HG02852 (cell line): ENCODE data around the gene EQTN.
A peak's percentile ranks its signal among the peaks of the same experiment; 100 is the strongest.
"Not testable (repeated sequence)": the region's sequence is repeated elsewhere in the genome, so short reads cannot be mapped to it uniquely, and the experiment has no call there.

Experiments
- ATAC-seq: cut with Tn5 transposase; IDR thresholded peaks from one replicate; pipeline ENCODE4 v1.9.1; 2021; ENCODE audit warnings: mild to moderate bottlenecking, moderate library complexity; ENCODE audit not compliant: unreplicated experiment

Gene EQTN

DNA sequence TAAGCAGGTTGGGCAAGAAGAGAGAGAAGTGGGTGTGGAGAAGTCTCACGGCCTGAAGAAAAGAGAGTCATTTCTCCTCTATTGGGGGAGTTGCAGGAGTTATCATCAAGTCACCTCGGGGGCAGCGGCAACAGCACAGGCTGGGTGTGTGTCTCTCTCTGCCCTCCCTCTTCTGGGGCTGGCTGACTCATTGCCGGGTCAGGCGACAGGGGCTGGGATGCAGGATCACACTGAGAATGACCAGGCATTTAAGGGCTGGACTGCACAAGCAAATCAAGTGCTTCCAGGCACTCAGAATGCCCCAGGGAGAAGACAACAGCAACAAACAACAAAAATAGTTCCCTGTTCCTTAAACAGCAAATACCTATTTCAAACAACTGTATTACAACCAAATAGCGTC, 6.3 kb upstream of the EQTN start:
- ATAC-seq, result no peak

DNA sequence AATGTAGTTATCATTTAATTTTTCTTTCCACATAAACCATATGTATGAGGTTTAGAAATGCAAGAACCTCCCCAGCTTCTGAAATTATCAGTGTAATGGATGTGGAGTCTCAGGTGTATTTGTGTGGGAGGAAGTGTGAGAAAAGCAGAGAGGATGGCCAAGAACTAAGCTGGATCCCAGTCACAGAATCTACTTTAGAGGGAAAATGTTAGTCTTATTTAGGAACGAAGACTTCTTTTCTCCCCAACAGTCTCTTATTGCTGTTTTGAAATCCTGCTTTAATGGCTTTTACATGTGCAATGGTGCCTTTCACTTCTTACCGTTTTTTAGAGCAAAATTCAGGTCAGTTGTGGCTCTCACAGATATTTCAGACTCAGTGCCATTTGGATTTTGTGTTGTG, 3.0 kb downstream of the EQTN start:
- ATAC-seq, result no peak

- no peak for ATAC-seq
Measured at GRCh38 chr9:27292659-27293405, 4.1 kb downstream of the EQTN start.

DNA sequence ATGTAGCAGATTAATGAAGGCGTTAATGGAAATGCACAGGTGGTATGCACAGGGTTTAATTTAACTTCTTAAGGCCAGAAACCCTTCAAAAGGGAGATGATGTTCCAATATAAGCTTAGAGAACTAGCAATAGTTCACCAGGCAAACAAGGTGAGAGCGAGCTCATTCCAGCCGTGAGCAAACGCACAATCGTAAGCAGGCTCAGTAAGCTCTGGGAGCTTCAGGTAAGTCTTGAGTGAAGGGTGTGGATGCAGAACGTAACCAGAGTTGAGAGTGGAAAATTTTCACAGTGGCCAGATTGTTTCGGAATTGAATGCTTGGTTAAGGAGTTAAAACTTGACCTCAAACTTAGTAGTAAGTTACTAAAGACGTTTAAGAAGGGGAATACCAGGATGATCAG, 5.7 kb downstream of the EQTN start:
- no peak for ATAC-seq

- ATAC-seq, result no peak
Measured at GRCh38 chr9:27282269-27282668, 14.7 kb downstream of the EQTN start.

DNA sequence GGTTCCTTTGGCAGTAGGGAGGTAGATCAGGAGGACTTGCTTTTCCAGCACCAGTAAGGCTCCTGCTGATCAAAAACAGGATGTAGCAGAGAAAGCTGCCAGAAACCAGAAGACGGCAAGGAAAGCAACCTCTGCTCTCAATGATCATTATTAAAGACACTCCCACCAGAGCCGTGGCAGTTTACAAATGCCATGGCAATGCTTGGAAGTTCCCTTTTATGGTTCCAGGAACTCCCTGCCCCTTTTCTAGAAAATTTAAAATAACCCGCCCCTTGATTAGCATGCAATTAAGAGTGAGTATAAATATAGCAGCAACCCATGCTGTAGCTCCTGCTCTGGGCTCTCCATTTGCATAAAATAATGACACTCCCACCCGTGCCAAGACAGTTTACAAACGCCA, 16.1 kb downstream of the EQTN start:
- ATAC-seq, result no peak

DNA sequence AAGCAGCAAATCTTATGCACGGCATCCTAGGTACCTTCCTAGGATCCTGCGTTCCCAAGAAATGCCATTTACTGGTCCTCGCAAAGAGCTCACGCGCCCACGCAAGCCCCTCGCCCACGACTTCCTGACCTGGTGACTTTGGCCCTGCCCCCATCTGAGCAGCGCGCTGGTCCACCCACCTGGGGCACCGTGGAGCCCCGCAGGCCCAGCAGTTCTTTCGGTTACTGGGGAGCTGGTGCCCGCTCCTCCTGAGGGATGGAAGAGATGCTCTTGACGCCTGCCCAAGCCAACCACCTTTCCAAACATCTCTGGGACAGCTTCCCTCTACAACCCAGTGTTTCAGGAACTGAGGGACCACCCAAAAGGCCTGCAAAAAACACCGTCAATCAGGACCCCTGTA, 16.7 kb downstream of the EQTN start:
- ATAC-seq, result no peak

DNA sequence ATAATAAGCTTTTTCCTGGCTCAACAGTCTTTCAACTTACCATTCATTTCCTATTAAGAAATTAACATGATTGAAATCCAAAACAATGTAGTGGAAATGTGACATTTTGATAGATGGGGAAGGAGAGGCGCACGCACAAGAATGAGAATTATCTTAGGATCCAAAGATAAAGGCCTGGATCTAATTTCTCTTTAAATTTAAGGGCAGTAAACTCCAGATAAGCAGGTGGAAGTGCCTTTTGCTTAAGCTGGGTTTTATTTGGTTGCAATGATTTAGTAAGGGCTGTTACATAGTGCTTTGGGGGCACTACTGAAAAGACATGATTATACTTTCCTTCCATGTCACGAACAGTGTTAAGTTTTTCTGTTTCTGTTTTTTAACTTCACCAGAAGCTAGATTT, 17.3 kb downstream of the EQTN start:
- ATAC-seq, result no peak

DNA sequence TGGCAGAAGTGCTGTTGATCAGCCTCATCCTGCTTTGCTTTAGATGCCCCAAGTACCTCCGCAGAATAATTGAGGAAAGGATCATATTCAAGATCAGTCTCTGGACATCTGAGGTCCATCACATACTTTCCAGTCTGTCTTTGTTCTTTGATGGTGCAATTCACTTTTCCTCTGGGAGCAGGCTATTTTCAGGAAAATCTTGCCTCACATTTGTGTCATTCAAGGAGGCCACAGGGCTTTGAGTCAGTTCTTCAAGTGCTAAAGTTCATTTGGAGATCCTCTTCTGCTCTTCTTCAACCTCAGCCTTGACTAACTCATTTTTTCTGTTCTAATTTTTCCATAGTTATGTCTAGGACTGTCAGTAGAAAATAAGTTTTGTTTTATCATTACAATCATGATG, 18.6 kb downstream of the EQTN start:
- no peak for ATAC-seq

- no peak for ATAC-seq
Measured at GRCh38 chr9:27276193-27277030, 20.5 kb downstream of the EQTN start.

- ATAC-seq, result no peak
Measured at GRCh38 chr9:27273186-27273585, 23.8 kb downstream of the EQTN start.

DNA sequence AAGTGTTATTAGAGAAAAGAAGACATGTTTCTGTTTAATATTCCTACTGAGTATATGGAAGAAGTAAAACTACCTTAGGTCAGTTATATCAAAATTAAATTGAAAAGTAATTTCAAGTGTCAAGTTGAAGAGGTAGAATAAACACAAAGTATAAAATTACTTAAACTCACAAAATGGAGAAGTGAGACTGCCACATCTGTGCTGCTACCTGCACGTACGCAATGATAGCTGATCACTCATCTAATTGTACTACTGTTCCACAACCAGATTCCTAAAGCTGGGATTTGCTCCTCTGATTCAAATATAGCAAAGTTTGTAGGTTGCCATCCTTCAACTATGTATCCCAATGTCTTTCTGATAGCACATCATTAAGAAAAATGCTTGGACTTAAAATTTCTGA, 24.8 kb downstream of the EQTN start:
- ATAC-seq, result no peak

DNA sequence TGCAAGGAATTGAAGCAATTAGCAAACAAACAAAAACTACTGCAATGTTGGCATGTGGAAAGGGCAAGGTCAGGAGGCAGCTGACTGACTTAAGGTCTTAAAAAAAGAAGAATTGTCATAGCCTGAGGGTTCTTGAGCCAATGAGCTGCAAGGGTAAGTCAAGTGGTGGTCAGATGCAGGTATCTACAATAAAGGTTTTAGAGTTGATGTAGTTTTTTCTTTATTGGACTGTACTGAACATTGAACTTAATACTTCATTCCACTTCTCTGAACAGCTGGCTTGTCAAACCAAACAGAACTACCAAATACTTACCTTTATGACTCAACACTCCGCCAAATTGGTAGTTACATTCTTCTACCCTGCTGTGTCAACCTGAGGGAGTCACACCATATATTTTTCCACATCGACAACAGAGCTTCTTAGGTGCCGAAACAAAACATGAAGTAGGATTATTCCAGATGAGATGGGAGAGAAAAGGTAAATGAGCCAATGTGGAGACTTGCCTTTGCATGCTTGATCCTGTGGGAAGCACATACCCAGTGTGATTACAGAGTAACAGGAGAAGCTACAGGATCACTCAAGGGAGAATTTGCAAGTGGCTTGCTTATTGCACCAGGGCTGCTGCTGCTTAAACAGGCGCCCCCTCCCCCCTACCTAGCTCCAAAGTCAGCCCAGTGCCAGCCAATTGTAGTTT, 35.3 kb downstream of the EQTN start:
- ATAC-seq, result no peak

- ATAC-seq, result no peak
Measured at GRCh38 chr9:27260789-27261516, 36.0 kb downstream of the EQTN start.

- no peak for ATAC-seq
Measured at GRCh38 chr9:27258662-27259061, 38.3 kb downstream of the EQTN start.

DNA sequence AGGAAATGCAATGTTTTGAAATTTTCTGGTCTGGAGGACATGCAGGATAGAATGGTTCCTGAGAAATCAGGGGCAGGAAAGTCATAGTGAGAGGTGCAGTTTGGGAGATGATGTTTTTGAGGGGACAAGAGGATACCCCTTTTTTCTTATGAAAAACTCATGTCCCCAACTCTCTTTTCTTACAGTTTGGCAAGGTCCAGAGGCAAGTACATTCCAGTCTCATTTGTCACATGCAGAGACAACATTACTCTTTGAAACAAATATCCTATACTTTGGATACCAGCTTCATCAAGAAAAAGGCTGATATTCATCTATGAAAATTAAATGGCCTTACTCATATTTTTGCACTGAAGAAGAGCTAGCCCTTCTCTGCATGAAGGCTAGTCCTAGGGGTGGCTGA, 48.2 kb downstream of the EQTN start:
- ATAC-seq, result no peak

GRCh38 chr9:27247756-27248155, 49.2 kb downstream of the EQTN start:
- ATAC-seq, result peak; percentile 64

DNA sequence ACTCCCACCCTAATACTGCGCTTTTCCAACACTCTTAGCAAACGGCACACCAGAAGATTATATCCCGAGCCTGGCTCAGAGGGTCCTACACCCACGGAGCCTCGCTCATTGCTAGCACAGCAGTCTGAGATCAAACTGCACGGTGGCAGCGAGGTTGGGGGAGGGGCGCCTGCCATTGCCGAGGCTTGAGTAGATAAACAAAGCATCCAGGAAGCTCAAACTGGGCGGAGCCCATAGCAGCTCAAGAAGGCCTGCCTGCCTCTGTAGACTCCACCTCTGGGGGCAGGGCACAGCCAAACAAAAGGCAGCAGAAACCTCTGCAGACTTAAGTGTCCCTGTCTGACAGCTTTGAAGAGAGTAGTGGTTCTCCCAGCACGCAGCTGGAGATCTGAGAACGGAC, 57.3 kb downstream of the EQTN start:
- not testable (repeated sequence) for ATAC-seq
